GM21423 (cell line): Measurements from ENCODE around the gene GGTLC2.
"Not testable (repeated sequence)": the region's sequence is repeated elsewhere in the genome, so short reads cannot be mapped to it uniquely, and the experiment has no call there.

Experiments
- ATAC-seq: cut with Tn5 transposase; IDR thresholded peaks from one replicate; pipeline ENCODE4 v1.9.1; 2021; ENCODE audit warnings: mild to moderate bottlenecking, moderate library complexity; ENCODE audit not compliant: unreplicated experiment

The GGTLC2 gene

DNA sequence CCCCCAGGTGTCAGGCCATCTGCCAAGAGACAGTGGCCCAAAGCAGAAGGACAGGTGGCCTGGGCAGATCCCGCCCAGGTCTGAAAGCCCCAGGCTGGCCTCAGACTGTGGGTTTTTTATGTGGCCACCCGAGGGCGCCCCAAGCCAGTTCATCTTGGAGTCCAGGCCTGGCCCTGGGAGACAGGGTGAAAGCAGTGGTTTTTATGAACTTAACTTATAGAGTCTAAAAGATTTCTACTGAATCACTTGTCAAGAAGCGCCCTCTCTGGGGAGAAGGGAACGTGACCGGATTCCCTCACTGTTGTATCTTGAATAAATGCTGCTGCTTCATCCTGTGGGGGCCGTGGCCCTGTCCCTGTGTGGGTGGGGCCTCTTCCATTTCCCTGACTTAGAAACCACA, 8.2 kb upstream of the GGTLC2 start:
- ATAC-seq: not testable (repeated sequence)

- ATAC-seq: not testable (repeated sequence)
Measured at GRCh38 chr22:22638313-22638712, 6.1 kb upstream of the GGTLC2 start.

GRCh38 chr22:22642255-22642654, 2.2 kb upstream of the GGTLC2 start:
- ATAC-seq: not testable (repeated sequence)

GRCh38 chr22:22645969-22646368, 1.6 kb downstream of the GGTLC2 start:
- ATAC-seq: not testable (repeated sequence)

DNA sequence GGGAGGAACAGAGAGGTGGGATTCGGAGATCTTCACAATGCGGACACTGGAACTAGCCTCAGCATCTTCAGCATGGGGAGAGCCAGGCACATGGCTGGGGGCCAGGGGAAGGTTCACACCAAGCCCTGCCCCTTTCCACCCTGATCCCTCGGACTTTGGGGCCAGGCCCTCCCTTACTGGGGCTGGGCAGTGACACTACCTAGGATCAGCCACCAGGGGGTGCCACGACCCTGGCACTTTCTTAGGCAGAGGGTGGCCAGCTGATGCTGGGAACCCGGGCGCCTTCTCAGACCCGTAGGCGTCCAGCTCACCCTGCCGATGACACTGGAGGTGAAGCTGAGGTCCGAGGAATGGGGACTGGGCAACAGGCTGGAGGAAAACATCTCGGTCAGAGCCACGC, 3.5 kb downstream of the GGTLC2 start:
- not testable (repeated sequence) for ATAC-seq

- ATAC-seq: not testable (repeated sequence)
Measured at GRCh38 chr22:22648863-22649536, 4.6 kb downstream of the GGTLC2 start.

DNA sequence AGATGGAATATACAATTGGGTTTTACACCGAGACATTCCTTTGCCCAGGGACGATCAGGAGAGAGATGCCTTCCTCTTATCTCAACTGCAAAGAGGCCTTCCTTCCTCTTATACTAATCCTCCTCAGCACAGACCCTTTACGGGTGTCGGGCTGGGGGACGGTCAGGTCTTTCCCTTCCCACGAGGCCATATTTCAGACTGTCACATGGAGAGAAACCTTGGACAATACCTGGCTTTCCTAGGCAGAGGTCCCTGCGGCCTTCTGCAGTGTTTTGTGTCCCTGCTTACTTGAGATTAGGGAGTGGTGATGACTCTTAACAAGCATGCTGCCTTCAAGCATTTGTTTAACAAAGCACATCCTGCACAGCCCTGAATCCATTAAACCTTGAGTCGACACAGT, 5.3 kb downstream of the GGTLC2 start:
- not testable (repeated sequence) for ATAC-seq

DNA sequence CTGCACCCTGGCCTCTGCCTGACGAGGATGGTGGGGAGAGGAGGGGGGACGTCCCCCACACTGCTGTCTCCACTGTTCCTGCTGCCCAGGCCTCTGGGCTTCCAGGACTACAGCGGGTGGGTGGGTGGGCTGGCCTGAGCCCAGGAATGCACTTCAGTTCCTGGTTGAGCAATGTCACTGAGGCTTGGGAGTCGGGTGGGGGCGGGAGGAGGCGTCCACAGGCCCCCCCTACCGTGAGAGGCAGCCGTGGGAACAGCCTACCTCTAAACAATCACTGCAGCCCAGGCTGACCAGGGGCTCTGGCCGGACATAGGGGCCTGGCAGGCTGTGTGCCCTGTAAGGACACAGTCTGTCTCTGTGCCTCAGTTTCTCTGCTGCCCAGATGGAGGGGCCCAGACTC, 6.0 kb downstream of the GGTLC2 start:
- not testable (repeated sequence) for ATAC-seq

GRCh38 chr22:22650803-22651515, 6.5 kb downstream of the GGTLC2 start:
- ATAC-seq: not testable (repeated sequence)

DNA sequence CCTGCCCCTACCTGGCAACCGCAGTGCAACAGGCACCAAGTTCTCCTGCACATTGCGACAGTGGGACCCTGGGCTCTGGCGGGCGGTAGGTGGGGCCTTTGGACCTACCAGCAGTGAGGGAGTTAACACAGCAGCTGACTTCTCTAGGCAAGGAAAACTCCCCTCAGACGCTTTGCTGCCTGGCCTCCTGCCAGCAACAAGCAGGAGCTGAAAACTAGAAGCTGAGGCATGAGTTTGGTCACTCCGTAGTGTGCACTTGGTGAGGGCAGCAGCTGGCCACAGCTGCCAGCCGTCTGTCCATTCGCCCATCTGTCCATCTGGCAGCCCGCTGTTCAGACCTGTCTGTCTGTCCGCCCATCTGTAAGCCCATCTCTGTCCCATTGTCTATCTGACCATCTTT, 7.2 kb downstream of the GGTLC2 start:
- not testable (repeated sequence) for ATAC-seq

- ATAC-seq: not testable (repeated sequence)
Measured at GRCh38 chr22:22652102-22652501, 7.7 kb downstream of the GGTLC2 start.

DNA sequence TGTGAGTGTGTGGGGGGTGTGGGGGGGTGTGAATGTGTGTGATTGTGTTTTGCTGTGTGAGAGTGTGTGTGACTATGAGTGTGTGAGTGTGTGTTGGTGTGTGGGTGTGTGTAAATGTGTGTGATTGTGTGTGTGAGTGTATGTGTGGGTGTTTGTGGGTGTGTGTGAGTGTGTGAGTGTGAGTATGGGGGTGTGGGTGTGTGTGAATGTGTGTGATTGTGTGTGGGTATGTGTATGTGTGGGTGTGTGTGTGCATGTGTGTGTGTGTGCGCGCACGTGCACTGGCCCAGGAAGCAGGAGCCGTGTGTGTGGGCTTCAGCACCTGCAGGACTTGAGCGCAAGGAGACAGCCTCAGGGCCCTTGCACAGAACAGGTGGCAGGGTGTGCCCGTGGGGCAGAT, 8.2 kb downstream of the GGTLC2 start:
- not testable (repeated sequence) for ATAC-seq

DNA sequence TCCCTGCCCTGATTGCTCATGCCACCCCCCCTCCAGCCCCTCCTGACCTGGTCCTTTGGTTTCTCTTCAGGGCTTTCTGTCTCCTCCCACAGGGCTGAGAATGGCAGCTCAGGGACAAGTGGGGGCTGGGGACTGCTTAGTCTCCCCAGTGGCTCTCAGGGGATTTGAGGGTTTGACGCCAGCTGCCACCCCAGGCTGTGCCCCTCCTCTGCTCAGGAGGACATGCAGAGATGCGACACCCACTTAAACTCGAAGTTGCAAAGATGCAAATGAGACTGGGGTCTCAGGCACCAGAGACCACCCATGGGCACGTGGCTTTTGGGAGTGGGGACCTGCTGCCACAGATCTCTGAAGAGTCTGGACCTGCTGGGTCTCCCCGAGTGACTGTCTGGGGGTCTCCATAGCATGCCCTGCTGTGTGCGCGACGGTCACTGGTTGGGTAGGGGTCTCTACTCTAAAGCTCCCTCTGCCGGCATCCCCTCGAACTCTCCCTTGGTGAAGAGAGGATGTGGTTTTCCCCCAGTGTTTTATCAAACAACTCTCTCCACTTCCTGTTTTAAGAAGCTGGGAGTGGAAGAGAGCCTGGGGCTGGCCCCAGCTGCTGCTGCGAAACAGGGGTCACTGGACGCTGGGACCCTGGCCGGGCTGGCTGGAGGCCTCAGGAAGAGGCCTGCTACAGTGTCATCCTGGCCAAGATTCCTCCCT, 9.4 kb downstream of the GGTLC2 start:
- ATAC-seq: not testable (repeated sequence)

GRCh38 chr22:22655452-22656290, 11.3 kb downstream of the GGTLC2 start:
- no peak for ATAC-seq

DNA sequence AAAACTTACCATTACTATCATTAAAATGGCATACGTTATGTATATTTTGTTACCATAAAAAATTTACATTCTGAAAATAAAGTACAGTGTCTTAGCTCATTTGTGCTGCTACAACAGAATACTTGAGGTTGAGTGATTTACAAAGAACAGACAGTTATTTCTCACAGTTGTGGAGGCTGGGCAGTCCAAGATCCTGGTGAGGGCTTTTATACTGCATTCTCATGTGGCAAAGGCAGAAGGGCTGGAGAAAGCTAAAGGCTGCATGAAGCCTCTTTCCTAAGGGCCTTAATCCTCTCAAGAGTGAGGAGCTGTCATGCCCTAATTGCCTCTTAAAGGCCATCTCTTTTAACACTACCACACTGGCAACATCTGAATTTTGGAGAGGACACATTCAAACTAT, 13.3 kb downstream of the GGTLC2 start:
- no peak for ATAC-seq

- no peak for ATAC-seq
Measured at GRCh38 chr22:22661275-22661674, 16.9 kb downstream of the GGTLC2 start.

DNA sequence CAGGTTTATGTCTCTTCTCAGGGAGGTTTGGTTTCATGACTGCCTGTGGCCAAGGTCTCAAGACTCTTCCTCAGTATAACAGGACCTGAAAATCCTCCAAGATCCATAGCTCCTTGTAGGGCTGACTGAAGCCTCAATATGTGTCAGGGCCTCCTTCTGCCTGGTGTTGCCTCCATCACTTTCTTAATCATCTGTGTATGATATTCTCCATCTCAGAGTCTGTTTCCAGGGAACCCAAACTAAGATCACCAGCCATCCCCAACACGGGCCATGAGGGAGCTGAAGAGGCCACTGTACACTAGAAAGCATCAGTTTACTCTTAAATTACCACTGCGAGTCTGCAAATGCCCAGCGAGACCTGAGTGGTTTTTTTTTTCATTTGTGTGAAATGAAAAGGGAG, 17.7 kb downstream of the GGTLC2 start:
- no peak for ATAC-seq

DNA sequence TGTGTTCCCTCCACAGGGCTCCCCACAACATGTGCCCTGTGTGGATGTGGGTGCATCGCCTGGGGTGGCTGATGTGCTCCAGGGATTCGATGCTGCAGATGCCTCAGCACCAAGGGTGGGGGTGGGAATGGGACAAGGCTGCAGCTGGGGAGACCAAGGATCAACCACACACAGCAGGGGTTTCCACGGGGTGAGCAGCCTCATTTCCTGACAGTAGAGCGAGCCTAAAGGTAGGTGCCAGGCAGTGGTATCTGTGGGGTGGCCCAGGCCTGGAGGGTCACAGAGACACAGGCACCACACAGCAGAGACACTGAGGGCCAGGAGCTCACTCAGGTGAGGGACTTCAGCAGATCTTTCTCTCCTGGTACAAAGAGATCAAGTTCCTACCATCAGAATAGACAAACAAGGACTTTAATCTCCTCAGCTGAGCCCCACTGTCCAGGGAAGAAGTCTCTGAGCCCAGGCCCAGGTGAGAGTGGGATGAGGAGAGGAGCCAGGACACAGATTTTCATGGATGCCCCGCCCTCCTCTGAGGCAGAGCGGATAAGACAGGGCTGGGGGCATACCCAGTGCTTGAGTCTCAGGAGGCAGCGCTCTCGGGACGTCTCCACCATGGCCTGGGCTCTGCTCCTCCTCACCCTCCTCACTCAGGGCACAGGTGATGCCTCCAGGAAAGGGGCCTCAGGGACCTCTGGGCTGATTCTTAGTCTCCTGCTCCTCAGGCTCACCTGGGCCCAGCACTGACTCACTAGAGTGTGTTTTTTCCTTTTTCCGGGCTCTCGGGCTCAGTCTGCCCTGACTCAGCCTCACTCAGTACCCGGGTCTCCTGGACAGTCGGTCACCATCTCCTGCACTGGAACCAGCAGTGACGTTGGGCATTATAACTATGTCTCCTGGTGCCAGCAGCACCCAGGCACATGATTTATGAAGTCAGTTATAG, 19.7 kb downstream of the GGTLC2 start:
- no peak for ATAC-seq

GRCh38 chr22:22666307-22667091, 22.1 kb downstream of the GGTLC2 start:
- ATAC-seq: no peak
